ENCODE data around the gene XYLT1.

Gene XYLT1

DNA sequence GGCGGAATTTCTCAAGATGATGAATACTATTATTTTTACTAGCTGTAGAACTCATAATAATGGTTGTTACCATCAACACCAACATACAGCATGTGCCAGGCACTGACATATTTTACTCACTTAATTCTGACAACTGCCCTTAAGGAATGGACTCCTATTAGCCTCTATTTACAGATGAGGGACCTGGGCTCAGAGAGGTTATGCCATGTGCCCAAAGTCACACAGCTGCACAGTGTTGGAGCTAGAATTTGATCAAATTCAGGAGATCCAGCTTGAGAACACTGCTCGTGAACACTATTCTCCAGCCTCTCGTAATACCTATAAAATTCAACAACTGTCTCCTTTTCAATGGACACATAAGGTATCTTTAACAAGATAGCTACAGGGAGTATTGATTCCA, 97.2 kb downstream of the XYLT1 start:
- DNase-seq (ENCODE audit: low read depth in 2 of 2), result no peak

DNA sequence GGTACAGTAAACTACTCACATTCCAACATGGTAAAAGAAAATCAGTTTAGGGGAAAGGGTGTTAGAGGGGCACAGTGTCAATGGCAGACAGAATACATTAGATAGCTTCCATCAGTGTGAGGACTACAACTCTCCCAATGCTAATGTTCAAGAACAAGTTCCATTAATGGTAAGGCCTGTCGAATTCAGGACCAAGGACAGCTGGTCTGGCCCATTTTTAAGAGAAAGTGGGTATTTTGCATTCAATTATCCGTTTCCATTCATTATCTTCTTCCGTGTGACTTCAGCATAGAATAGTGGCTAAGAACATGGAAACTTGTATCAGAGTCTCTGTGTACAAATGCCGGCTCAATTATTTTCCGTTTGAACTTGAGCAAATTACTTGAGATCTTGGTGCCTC, 98.4 kb downstream of the XYLT1 start:
- DNase-seq (ENCODE audit: low read depth in 2 of 2), result no peak

DNA sequence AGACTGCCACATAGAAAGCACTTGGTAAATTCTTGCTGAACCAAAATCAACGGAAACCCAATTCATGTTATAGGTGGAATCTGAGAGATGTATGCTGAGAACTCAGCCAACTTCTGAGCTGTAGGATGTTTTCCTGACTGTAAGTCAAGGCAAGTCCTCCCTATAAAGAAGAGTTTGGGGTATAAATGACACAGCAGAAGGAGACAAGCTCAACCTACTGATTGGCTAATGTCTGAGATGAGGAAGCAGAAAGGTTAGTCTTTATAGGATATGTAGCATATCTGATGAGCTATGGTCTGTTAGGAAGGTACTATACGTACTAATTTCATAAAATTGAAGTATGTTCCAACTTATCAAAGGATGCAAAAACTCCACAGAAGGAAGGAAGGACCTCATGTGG, 99.5 kb downstream of the XYLT1 start:
- DNase-seq (ENCODE audit: low read depth in 2 of 2), result no peak

DNA sequence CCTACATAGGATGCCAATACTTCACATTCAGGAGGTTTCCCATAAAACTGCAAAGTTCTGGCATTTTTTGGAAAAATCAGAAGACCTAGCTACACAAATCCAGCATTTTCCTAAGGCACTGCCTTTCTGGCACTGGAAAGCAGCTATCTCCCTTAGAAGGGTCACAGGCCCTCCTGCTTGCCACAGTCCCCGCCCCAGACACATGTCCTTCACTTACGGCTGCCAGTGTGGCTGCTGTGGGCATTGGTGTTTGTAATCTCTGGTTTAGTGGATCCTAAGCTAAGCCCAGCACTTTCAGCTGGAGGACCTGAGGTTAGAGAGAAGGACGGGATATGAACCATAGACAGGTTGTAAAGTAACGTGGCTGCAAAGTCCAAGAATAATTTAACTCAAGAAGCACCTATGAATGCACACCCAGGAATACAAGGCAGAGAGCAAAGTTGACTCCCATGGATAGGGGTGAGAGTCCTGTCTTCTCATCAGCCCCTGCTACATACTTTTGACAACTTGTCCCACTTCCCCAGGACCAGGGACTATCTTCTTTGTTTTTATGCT, 100.0 kb downstream of the XYLT1 start:
- DNase-seq (ENCODE audit: low read depth in 2 of 2), result no peak

DNA sequence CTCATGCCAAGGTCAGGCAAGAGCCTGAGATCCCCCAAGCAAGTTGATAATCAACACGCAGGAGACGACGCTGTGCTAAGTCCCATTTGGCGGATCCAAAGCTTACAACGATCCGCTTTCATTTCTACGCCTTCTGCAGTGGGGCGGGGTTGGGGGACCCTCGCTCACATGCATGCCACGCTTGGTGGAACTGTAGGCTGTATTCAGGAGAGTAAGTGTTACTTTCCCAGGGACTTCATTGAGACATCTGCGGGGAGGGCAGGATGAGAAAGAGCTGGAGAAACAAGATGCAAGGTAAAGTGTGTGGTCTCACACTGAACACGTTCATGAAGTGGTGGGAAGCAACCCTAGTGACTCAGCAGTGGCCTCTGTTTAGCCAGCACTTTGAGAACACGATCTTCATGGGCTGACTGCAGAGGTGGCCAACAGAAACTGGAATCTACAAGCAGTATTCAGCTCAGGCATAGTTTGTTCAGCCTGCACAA, 100.5 kb downstream of the XYLT1 start:
- DNase-seq (ENCODE audit: low read depth in 2 of 2), result no peak

DNA sequence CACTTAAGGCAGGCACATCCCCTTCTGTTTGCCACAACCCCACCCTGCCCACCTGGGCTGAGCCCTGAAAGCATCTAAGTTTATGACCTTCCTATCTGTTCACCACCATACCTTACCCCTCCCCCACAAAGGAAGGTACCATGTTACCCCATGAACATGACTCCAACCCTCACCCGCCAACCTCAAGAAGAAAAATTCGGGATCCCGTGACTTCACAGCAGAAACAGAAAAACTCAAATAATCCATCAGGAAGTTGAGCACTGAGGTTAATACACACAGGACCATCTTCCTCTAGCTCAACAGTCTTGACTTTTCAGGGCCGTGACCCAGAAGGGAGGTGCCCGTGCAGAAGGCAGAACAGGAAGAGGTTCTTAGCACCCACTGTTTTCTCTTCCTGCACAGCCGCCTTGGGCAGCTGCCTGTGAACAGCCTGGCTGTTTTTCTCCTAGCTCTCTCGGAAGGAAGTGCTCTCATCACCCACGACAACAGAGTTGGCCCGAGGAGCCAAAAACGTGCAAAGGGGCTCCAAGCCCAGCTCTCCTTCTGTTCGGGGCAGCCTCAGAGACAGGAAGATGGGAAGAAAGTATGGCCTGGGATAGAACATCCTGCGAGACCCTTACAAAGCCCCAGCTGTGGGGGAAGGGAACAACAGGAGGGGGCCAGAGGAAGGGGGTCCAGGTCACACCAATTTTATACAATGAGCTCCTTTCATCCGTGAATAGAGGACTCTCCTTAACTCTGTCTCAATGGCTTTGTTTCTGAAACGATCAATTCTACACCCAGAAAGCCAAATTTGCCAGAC, 101.1 kb downstream of the XYLT1 start:
- peak; percentile 28 to 32 for DNase-seq (ENCODE audit: low read depth in 2 of 2)

DNA sequence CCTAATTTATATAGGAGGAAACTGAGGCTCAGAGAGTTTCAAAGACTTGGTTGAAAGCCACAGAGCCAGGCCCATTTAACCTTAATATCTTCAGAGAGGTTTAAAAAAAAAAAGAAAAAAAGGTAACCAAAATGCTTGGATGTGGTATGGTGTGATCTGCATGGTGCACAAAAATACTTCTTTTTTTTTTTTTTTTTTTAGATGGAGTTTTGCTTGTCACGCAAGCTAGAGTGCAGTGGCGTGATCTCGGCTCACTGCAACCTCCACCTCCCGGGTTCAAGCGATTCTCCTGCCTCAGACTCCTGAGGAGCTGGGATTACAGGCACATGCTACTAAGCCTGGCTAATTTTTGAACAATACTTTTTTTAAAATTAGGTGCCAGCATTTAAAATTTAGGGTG, 101.8 kb downstream of the XYLT1 start:
- DNase-seq (ENCODE audit: low read depth in 2 of 2), result no peak

DNA sequence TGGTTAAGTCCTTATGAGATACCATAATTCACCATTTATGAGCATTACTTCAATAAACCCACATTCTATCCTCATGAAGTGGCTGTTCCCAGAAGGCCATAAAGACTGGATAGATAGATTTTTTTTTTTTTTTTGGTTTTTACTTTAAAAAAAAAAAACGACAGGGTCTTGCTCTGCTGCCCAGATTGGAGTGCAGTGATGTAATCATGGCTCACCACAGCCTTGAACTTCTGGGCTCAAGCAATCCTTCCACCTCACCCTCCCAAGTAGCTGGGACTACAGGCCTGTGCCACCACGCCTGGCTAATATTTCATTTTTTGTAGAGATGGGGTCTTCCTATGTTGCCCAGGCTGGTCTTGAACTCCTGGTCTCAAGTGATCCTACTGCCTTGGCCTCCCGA, 102.3 kb downstream of the XYLT1 start:
- DNase-seq (ENCODE audit: low read depth in 2 of 2), result no peak

DNA sequence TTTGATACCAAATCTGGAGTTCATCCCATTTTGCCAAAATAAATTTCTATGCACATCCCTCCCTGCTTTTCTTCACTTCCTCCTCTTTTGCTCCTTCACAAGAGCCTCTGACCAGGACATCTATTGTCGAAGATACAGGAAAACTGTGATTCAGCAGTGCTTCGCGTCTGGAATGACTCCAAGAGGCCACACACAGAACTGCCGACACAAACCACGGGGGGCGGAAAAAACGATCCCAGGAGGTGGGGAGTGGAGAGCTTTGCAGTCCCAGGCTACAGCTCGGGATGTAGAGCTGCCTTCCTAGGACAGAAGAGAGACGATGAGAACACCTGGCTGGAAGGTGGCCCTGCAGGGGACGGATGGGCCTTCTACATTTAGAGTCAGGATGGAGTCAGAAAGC, 102.8 kb downstream of the XYLT1 start:
- no peak for DNase-seq (ENCODE audit: low read depth in 2 of 2)

DNA sequence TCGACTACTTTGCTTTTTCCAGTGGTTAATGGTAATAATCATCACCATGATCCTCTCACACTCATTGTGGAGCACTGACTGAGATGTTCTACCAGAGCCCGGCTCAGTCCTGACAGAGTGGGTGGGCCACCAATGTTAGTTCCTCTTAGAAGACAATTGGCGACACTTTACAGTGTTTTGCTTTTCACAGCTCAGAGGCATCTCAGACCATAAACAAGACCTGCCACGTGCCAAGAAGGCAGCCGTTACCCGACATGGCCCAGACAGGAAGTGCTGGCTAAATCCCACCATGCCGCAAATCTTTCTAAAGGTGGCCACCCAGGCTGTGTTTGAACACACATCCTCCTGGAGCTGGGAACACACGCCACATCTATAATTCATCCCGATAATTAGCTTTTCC, 103.7 kb downstream of the XYLT1 start:
- no peak for DNase-seq (ENCODE audit: low read depth in 2 of 2)

DNA sequence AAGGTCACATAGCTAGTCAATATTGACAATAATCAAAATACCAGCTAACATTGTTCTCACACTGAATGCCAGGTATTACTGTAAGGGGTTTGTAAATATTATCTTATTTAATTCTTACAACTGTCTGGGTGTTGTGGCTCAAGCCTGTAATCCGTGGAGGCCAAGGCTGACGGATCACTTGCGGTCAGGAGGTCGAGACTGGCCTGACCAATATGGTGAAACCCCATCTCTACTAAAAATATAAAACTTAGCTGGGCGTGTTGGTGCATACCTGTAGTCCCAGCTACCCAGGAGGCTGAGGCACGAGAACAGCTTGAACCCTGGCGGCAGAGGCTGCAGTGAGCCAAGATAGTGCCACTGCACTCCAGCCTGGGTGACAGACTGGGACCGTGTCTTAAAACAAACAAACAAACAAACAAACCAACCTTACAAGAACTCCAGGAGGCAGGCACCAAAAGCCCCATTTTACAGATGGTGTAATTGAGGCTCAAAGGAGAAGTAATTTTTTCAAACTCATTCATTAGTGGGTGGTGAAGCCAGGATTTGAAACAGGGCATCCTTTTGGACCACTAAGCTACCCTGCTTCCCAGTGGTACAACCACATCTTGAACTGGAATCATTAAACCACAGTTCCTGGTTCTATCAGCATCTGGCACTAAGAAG, 104.3 kb downstream of the XYLT1 start:
- DNase-seq (ENCODE audit: low read depth in 2 of 2), result no peak

DNA sequence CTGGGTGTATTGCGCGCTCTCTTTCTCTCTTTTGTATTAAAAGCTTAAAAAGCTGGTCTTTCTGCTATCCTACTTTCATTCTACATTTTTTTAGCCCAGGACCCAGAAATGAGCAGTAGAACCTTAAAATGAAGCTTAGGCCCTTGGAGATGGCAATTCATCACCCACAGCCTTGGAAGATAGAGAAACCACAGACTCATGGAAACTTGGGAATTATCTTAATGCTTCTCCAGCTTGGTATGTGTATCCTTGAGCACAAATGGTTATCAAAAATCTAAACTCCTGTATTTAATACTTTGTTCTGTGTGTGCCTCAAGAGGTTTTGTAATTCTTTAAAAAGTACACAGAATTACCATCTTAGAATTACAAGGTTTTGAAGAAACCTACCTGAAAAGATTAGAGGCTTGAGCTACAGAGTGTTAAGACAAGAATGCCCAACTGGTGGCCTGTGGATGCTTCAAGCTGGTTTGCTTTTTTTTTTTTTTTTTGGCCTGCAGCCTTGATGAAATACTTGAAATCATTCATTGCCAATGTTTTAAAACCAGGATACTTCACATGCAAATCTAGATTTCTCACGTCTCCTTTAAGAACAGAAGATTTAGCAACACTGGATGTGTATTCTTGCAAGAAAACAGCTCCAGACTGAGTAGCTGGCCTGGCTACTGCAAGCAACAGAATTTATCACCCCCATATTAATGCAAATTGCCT, 105.0 kb downstream of the XYLT1 start:
- no peak for DNase-seq (ENCODE audit: low read depth in 2 of 2)

DNA sequence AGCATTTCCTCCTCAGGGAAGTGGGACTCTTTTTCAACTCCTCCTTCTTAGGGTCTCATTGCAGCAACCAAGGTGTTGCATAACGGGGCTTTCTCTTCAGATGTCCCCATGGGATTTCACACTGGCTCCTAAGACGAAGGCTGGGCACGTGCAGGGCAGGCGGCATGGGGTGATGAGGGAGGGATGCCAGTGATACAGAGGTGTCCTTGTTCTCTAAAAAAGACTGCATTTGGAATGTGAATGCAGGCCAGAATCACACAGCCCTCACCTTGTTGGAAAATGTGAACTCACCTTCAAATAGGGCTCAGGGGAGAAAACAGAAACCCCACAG, 105.6 kb downstream of the XYLT1 start:
- DNase-seq (ENCODE audit: low read depth in 2 of 2), result no peak

DNA sequence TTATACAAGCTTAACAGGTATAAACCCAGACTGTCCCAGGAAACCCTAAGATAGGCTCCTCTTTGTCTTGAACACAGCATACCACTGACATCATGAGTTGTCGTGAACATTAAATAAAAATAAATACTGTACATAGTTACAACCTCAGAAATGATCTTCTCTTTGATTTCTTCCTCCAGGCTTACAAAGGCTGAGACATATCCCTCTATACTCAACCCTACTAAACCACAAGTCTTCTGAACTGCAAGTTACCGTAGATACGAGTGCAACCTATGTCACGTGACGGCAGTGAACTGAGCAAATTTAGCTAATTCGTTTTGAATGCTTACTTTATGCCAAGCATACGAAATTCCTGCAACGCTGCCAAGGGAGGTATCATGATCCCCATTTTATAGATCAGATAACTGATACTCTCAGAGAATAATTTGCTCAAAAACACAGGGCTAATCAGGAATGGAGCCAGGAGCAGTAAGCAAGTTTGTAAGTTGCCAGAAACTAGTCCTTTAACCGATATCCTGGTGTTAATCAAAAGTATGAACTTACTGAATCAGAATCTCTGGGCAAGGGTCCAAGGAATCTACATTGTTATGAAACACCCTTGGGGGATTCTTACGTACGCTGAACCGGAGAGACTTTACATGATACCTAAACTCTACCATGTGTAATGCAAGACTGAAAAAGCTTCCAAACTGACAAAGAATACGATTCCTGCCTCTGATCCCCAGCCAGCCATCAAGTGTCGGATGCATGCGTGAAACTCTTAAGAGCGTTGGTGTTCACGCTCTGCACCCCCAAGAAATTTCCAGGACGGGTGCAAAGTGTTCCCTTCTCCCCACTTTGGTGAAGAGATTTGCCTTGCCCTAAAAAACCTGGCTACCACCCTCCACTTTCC, 106.2 kb downstream of the XYLT1 start:
- DNase-seq (ENCODE audit: low read depth in 2 of 2), result peak in 1 of 2 donors; percentile 24

DNA sequence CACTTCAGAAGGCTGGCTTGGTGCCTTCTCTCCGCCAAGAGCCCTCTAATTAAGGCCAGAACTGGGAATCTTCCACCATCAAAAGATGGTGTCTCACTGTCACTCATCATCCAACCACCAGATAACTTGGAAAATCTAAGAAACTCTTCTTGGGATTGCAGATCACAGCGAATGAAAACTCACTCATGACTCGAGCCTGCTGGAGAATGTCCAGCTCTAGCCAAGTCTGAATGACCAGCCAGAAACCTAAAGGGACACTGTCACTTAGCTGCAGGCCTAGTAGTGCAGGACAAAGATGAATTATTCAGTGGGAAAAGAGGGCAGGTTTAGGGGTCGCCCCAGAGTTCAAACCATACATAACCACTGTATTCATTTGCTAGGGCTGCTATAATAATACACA, 107.8 kb downstream of the XYLT1 start:
- DNase-seq (ENCODE audit: low read depth in 2 of 2), result no peak

DNA sequence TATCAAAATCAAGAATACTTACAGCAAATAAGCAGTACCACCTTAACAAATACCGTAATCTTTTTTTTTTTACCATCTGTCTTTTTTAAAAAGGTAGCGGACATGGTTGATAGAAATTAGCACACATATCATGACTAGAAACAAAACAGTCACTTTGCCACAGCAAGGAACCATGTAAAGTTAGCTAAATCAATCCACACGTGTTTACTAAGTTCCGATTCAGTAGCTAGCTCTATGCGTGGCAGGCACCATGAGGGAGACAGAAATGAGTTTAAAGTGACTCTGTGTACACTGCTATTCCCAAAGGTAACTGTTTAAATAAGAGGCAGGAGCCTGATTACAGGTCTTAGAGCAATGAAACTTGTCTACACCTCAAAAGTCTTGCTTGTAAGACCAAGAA, 108.6 kb downstream of the XYLT1 start:
- DNase-seq (ENCODE audit: low read depth in 2 of 2), result no peak

DNA sequence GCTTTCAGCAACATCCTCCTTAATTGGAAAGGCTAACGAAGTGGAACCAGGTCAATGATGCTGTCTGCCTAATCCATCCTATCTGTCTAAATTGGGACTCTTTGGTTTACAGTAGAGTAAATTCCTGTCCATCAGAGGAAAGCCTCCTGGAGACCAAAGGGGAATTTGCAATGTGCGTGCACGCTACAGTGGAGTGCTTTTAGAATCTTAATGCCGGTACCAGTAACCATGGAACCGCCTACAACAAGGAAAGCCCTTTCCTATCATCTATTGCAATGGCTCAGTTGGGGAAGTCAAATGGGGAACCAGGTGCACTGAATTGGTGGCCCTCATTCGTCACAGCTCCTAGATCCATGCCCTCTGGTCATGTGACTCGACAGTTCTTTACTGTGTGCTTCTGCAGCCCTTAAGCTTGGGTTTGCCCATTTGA, 110.1 kb downstream of the XYLT1 start:
- no peak for DNase-seq (ENCODE audit: low read depth in 2 of 2)

DNA sequence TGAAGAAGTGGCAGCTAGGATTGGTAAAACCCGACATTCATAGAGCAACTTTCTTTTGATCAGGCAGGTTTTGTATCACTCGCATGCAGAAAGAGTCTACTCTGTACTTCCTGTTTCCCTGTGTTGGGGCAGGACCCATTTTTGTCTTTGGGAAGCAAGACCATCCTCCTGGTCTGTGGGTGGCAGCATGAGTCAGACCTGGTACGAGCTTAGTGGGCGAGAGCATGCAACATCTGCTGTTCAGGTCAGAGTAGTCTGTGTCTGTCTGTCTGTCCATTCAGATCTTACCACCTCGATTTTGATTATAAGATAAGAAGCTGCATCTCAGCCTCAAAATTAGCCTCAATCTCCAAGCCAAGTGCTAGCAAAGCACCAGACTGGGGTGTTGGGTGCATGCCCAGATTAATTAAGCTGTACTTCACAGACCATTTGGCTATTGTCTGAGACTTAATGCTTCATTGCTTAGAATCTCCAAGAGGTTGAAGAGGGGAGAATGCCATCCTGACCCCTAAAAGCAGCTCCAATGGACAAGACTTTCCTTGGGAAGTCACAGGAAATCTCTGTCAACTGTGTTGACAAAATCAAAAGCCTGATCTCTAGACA, 110.9 kb downstream of the XYLT1 start:
- peak in 1 of 2 donors; percentile 47 for DNase-seq (ENCODE audit: low read depth in 2 of 2)

DNA sequence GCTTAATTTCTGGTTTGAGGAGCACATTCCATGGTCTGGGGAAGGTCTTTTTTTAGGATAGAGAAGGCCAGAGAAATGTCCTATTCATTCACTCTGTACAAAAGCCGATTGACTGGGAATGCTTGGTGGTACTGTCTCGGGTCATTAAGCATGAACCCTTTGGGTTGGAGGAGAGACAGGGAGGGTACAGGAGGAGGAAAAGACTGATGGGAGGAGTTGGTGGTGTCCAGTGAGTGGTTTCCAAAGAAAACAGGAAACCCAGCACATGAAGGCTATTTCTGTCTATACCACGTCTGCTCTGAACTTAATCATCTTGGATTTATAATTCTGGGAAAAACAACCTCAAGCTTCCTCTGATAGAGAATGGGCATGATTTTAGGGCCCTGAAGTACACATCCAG, 111.9 kb downstream of the XYLT1 start:
- DNase-seq (ENCODE audit: low read depth in 2 of 2), result no peak

DNA sequence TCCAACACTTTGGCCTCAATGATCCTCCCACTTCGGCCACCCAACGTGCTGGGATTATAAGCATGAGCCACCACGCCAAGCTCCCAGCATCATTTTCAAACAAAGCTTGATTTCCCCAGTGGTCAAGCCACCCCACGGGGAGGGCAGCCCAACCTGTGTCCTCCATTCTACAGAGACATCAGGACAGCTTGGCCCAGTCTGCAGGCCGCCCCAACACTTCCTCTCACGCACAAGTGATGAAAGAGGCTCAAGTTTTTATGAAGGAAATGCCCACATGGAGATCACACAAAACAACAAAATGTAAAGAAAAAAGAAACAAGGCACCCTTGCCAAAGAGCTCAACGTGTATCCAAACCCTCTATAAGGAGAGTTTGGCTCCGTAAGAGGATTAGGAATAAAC, 112.4 kb downstream of the XYLT1 start:
- no peak for DNase-seq (ENCODE audit: low read depth in 2 of 2)
